Measurements from ENCODE around the gene SLCO3A1.

Gene SLCO3A1

GRCh38 chr15:91952216-91952615, 98.7 kb downstream of the SLCO3A1 start:
- Histone ChIP-seq H3K4me2 (ENCODE audit: low read depth, low read length, poor library complexity, severe bottlenecking) (no peak overlapping the region), H3K9ac (ENCODE audit: low read depth, low read length, poor library complexity, severe bottlenecking) (no peak overlapping the region), H2AFZ (ENCODE audit: low read length) (no peak overlapping the region), H3K4me1 (ENCODE audit: insufficient read depth, low read length, poor library complexity, severe bottlenecking) (peaks cover 1% of the 10 kb centered on the region), H3K36me3 (ENCODE audit: insufficient read depth, low read length) (no peaks in the 10 kb centered on the region), H3K9me3 (ENCODE audit: insufficient read depth, low read depth, low read length) (no peaks in the 10 kb centered on the region), H3K27me3 (ENCODE audit: insufficient read depth, low read length, poor library complexity, severe bottlenecking) (no peaks in the 10 kb centered on the region), H3K4me3 (ENCODE audit: low read length, poor library complexity, severe bottlenecking) (no peak overlapping the region), H4K20me1 (ENCODE audit: insufficient read depth, low read length, poor library complexity, severe bottlenecking) (no peaks in the 10 kb centered on the region), H3F3A (ENCODE audit: low read depth) (no peaks in the 10 kb centered on the region), H3K79me2 (ENCODE audit: insufficient read depth, low read length) (no peaks in the 10 kb centered on the region), H3K9me2 (replicated peaks; ENCODE audit: low read depth, low read length) (no peaks in the 10 kb centered on the region)
- TF ChIP-seq CTCF (conservative IDR thresholded peaks at IDR 0.05; ENCODE audit: low read length) = no peak
- no peak for TF ChIP-seq EZH2phosphoT487 (IDR thresholded peaks at IDR 0.05; ENCODE audit: borderline replicate concordance)

- Histone ChIP-seq H4K20me1 (ENCODE audit: insufficient read depth, low read length, poor library complexity, severe bottlenecking) (no peaks in the 10 kb centered on the region), H3K4me1 (ENCODE audit: insufficient read depth, low read length, poor library complexity, severe bottlenecking) (no peaks in the 10 kb centered on the region)
These were observed 99.9 kb downstream of the SLCO3A1 start for GRCh38 chr15:91953432-91953831.

GRCh38 chr15:91954292-91954691, 100.8 kb downstream of the SLCO3A1 start:
- H3K79me2 ChIP-seq (ENCODE audit: insufficient read depth, low read length) = no peaks in the 10 kb centered on the region
- H2AFZ ChIP-seq (ENCODE audit: low read length) = no peak overlapping the region
- H3K4me3 ChIP-seq (ENCODE audit: low read length, poor library complexity, severe bottlenecking) = no peak overlapping the region
- no peaks in the 10 kb centered on the region for H4K20me1 ChIP-seq (ENCODE audit: insufficient read depth, low read length, poor library complexity, severe bottlenecking)
- no peaks in the 10 kb centered on the region for H3K36me3 ChIP-seq (ENCODE audit: insufficient read depth, low read length)
- no peaks in the 10 kb centered on the region for H3K4me1 ChIP-seq (ENCODE audit: insufficient read depth, low read length, poor library complexity, severe bottlenecking)
- no peaks in the 10 kb centered on the region for H3K27me3 ChIP-seq (ENCODE audit: insufficient read depth, low read length, poor library complexity, severe bottlenecking)
- H3K4me2 ChIP-seq (ENCODE audit: low read depth, low read length, poor library complexity, severe bottlenecking) = no peak overlapping the region
- no peaks in the 10 kb centered on the region for H3K9me3 ChIP-seq (ENCODE audit: insufficient read depth, low read depth, low read length)
- no peak overlapping the region for H3K9ac ChIP-seq (ENCODE audit: low read depth, low read length, poor library complexity, severe bottlenecking)
- no peak for TF ChIP-seq EZH2phosphoT487 (IDR thresholded peaks at IDR 0.05; ENCODE audit: borderline replicate concordance)
- TF ChIP-seq CTCF (conservative IDR thresholded peaks at IDR 0.05; ENCODE audit: low read length) = no peak
- H3K9me2 ChIP-seq (replicated peaks; ENCODE audit: low read depth, low read length) = no peaks in the 10 kb centered on the region
- H3F3A ChIP-seq (ENCODE audit: low read depth) = no peaks in the 10 kb centered on the region

More at GRCh38 chr15:91953432-91953831, 99.9 kb downstream of the SLCO3A1 start:
- H3K36me3 ChIP-seq (ENCODE audit: insufficient read depth, low read length) = no peaks in the 10 kb centered on the region
- no peaks in the 10 kb centered on the region for H3K9me2 ChIP-seq (replicated peaks; ENCODE audit: low read depth, low read length)
- no peak overlapping the region for H2AFZ ChIP-seq (ENCODE audit: low read length)
- TF ChIP-seq EZH2phosphoT487 (IDR thresholded peaks at IDR 0.05; ENCODE audit: borderline replicate concordance) (no peak), CTCF (conservative IDR thresholded peaks at IDR 0.05; ENCODE audit: low read length) (no peak)
- H3K4me2 ChIP-seq (ENCODE audit: low read depth, low read length, poor library complexity, severe bottlenecking) = no peak overlapping the region
- no peaks in the 10 kb centered on the region for H3K79me2 ChIP-seq (ENCODE audit: insufficient read depth, low read length)
- no peaks in the 10 kb centered on the region for H3K9me3 ChIP-seq (ENCODE audit: insufficient read depth, low read depth, low read length)
- no peaks in the 10 kb centered on the region for H3F3A ChIP-seq (ENCODE audit: low read depth)
- H3K4me3 ChIP-seq (ENCODE audit: low read length, poor library complexity, severe bottlenecking) = no peak overlapping the region
- no peaks in the 10 kb centered on the region for H3K27me3 ChIP-seq (ENCODE audit: insufficient read depth, low read length, poor library complexity, severe bottlenecking)
- no peak overlapping the region for H3K9ac ChIP-seq (ENCODE audit: low read depth, low read length, poor library complexity, severe bottlenecking)

Data from Loucy (cell line).